Testis (tissue), 3 donors: ENCODE measurements around the gene EFNA2. TPM values are rescaled to one million over a fixed set of nuclear protein-coding genes. Genes with fewer than 3 reads are reported as not detected.
A peak's percentile ranks its signal among the peaks of the same experiment; 100 is the strongest.

Experiments used
- DNase-seq: peaks from one replicate; pipeline ENCODE4 v3.0.0-alpha.2; 2019
- H3K27ac ChIP-seq, 2 donors: fragments of 200-600 bp; sonication (generic); one replicate each; pipeline ENCODE4 v1.5.1; 2019
- H3K27me3 ChIP-seq: fragments of 200-600 bp; sonication (generic); one replicate; pipeline ENCODE4 v1.5.1; 2019
- H3K36me3 ChIP-seq: fragments of 200-600 bp; sonication (generic); one replicate; pipeline ENCODE4 v1.5.1; 2017; ENCODE audit warnings: low read depth; ENCODE audit errors: missing control alignments
- H3K4me1 ChIP-seq: fragments of 200-600 bp; sonication (generic); one replicate; pipeline ENCODE4 v1.5.1; 2019
- H3K4me3 ChIP-seq, 2 donors: fragments of 200-600 bp; sonication (generic); one replicate each; pipeline ENCODE4 v1.5.1; 2017 to 2019
- H3K9me3 ChIP-seq: fragments of 200-600 bp; sonication (generic); one replicate; pipeline ENCODE4 v1.5.1; 2017
- CTCF ChIP-seq, 3 experiments: fragments of 450-650 bp in 2 of 3; fragments of 200-600 bp in 1 of 3; sonication (generic) in 1 of 3; IDR thresholded peaks; one replicate each; pipeline ENCODE4 v1.5.1; 2016 to 2019; ENCODE audit warnings: antibody characterized with exemption in 3 of 3, mild to moderate bottlenecking in 2 of 3, moderate library complexity in 1 of 3
- POLR2A ChIP-seq: fragments of 450-650 bp; IDR thresholded peaks from one replicate; pipeline ENCODE4 v1.6.1; 2017; ENCODE audit warnings: antibody characterized with exemption, mild to moderate bottlenecking, moderate library complexity
- WGBS, 2 donors: methylation state at CpG; one replicate each; pipeline ENCODE4 v1.1.5; 2018; 5-methylcytosine and 5-hydroxymethylcytosine counted together
- intact Hi-C: fragments of 100-400 bp; cut with DNase I; formaldehyde crosslinking; loops from one replicate; pipeline ENCODE4 v1.15.1; 2023; ENCODE audit warnings: low total_unique reads
- polyA plus RNA-seq: library from polyadenylated mRNA; stranded (reverse); fragments of 350-450 nt; fragmentation: Illumina TruSeq; extraction: RNeasy Lipid Tissue Mini Kit (QIAGEN cat#74804); gene quantifications from one replicate; pipeline ENCODE4 v1.2.3, GENCODE V29; 2014; ENCODE audit warnings: low read depth, low replicate concordance; ENCODE audit not compliant: insufficient read depth
- total RNA-seq, 2 donors: library from RNA; depleted of rRNA; stranded (reverse); fragments of >200 nt; gene quantifications; one replicate each; pipeline ENCODE4 v1.2.3, GENCODE V29; 2016

Gene EFNA2
- total and polyA plus RNA-seq, 3 donors from 2014 or later = 0.61 to 2.9 (median 1.5) TPM

DNA sequence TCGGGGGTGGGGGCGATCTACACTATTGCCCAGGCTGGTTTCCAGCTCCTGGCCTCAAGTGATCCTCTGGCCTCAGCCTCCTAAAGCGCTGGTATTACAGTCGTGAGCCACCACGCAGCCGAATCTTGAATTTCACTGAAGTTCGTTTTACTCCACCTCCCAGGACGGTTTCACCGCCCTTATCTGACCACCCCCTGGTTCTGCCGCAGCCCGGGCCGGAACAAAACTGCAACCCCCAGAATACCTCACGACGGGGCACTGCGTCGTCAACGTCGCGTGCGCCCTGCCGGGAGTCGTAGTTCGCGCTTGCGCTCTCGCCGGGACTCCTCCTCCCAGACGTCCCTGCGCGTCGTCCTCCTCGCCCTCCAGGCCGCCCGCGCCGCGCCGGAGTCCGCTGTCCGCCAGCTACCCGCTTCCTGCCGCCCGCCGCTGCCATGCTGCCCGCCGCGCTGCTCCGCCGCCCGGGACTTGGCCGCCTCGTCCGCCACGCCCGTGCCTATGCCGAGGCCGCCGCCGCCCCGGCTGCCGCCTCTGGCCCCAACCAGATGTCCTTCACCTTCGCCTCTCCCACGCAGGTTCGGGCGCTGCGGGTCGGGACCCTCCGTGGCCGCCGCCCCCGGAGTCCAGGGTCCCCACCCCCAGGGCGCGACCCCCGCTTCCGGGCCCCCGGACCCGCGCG is 44.1 kb upstream of the EFNA2 start, which contains the start of gene ATP5F1D:
ATP5F1D (plus strand) TSS at position 335 of the 679 bp plus-strand sequence; CDS start at position 435, 100 bp downstream.
- H3K4me3 ChIP-seq = peak within 1 kb of the TSS; percentile 88 to 91
- peak within 1 kb of the TSS; percentile 90 to 97 for H3K27ac ChIP-seq
- peak in 1 of 3 experiments; percentile 11 for TF ChIP-seq CTCF (IDR thresholded peaks at IDR 0.05)
- peak; percentile 46 for TF ChIP-seq POLR2A
- intact Hi-C loops = no loop called here
- DNase-seq = peak; percentile 95
- H3K27me3 ChIP-seq = no peaks in the 10 kb centered on the region
- peaks cover 75% of the 10 kb centered on the region for H3K4me1 ChIP-seq
- WGBS, 2 donors = 1% methylated on average over 38 to 69 of the region's 79 CpGs
- H3K36me3 ChIP-seq = no peaks in the 10 kb centered on the region
- H3K9me3 ChIP-seq = no peaks in the 10 kb centered on the region

- Histone ChIP-seq H3K27me3 (no peaks in the 10 kb centered on the region), H3K27ac (peak overlapping the region; percentile 79 to 99), H3K4me3 (no peak overlapping the region), H3K36me3 (no peaks in the 10 kb centered on the region), H3K9me3 (no peaks in the 10 kb centered on the region), H3K4me1 (peaks cover 71% of the 10 kb centered on the region)
- WGBS, 2 donors = 46 to 77% methylated on average over 10 to 33 of the region's 33 CpGs
- intact Hi-C loops = no loop called here
- TF ChIP-seq POLR2A (no peak), CTCF (IDR thresholded peaks at IDR 0.05) (peak; percentile 93 to 98 (median 95))
- DNase-seq = peak; percentile 90
Observed at GRCh38 chr19:1243768-1244692, 41.6 kb upstream of the EFNA2 start.

GRCh38 chr19:1244693-1245451 is 40.8 kb upstream of the EFNA2 start:
- intact Hi-C loops = no loop called here

More at GRCh38 chr19:1244693-1245451, 40.8 kb upstream of the EFNA2 start:
- H3K4me1 ChIP-seq = peaks cover 68% of the 10 kb centered on the region
- H3K27me3 ChIP-seq = no peaks in the 10 kb centered on the region
- no peak overlapping the region for H3K4me3 ChIP-seq
- WGBS, 2 donors = 36 to 46% methylated on average over 12 to 28 of the region's 31 CpGs
- no peak for TF ChIP-seq POLR2A
- TF ChIP-seq CTCF (IDR thresholded peaks at IDR 0.05) = no peak
- no peaks in the 10 kb centered on the region for H3K36me3 ChIP-seq
- H3K9me3 ChIP-seq = no peaks in the 10 kb centered on the region
- peak overlapping the region; percentile 79 to 99 for H3K27ac ChIP-seq
- peak; percentile 67 for DNase-seq
